Peyer's patch (tissue), 4 donors: ENCODE measurements around the gene ING1.

Experiments used
- POLR2A ChIP-seq, 2 donors: fragments of 450-650 bp; IDR thresholded peaks; one replicate each; pipeline ENCODE4 v1.5.1; 2017; ENCODE audit warnings: antibody characterized with exemption in 2 of 2, mild to moderate bottlenecking in 2 of 2, moderate library complexity in 2 of 2
- TF ChIP-seq, protein P1 (sequence below), 6 experiments: fragments of 450-650 bp in 4 of 6; fragments of 200-600 bp in 2 of 6; sonication (generic) in 1 of 6; IDR thresholded peaks; one replicate each; pipeline ENCODE4 v1.5.1; 2017 to 2019; ENCODE audit warnings: antibody characterized with exemption in 6 of 6, mild to moderate bottlenecking in 3 of 6, moderate library complexity in 1 of 6

DNA sequence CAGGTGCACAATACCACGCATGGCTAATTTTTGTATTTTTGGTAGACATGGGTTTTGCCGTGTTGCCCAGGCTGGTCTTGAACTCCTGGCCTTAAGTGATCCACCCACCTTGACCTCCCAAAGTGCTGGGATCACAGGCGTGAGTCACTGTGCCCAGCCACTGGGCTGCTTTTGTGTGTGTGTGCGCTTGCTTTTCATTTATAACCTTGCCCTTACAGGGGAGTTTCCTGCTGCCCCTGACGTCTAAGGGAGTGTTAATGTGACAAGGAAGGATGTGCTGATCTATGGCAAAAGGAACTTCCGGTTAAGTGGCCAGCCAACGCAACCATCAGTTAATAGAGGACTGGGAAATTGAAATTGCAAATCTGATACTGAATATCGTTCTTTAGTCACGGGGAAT lies 57.7 kb downstream of the ING1 start:
- TF ChIP-seq, protein P1, sequence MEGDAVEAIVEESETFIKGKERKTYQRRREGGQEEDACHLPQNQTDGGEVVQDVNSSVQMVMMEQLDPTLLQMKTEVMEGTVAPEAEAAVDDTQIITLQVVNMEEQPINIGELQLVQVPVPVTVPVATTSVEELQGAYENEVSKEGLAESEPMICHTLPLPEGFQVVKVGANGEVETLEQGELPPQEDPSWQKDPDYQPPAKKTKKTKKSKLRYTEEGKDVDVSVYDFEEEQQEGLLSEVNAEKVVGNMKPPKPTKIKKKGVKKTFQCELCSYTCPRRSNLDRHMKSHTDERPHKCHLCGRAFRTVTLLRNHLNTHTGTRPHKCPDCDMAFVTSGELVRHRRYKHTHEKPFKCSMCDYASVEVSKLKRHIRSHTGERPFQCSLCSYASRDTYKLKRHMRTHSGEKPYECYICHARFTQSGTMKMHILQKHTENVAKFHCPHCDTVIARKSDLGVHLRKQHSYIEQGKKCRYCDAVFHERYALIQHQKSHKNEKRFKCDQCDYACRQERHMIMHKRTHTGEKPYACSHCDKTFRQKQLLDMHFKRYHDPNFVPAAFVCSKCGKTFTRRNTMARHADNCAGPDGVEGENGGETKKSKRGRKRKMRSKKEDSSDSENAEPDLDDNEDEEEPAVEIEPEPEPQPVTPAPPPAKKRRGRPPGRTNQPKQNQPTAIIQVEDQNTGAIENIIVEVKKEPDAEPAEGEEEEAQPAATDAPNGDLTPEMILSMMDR (IDR thresholded peaks at IDR 0.05): no peak
- TF ChIP-seq POLR2A (IDR thresholded peaks at IDR 0.05): no peak
